ENCODE data around the gene HDGFL3.

DNA sequence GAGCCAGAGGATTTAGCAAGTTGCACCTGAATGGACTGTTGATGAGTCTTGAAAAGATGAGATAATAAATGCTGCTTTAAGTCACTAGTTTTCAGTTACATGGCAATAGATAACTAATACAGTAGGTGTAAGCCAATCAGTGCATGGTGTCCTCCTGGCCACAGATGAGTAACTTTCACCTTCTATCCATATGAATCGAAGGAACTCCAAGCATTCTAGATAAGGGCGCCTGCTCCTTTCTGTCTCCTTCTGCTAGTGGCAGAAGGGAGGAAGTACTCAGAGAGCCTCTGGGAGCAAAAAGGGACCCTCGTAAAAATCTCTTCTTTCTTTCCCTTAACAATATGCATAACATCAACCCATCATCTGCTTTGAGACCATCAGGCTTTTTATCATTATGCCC lies 62.9 kb downstream of the HDGFL3 start:
- TF ChIP-seq, protein P1, sequence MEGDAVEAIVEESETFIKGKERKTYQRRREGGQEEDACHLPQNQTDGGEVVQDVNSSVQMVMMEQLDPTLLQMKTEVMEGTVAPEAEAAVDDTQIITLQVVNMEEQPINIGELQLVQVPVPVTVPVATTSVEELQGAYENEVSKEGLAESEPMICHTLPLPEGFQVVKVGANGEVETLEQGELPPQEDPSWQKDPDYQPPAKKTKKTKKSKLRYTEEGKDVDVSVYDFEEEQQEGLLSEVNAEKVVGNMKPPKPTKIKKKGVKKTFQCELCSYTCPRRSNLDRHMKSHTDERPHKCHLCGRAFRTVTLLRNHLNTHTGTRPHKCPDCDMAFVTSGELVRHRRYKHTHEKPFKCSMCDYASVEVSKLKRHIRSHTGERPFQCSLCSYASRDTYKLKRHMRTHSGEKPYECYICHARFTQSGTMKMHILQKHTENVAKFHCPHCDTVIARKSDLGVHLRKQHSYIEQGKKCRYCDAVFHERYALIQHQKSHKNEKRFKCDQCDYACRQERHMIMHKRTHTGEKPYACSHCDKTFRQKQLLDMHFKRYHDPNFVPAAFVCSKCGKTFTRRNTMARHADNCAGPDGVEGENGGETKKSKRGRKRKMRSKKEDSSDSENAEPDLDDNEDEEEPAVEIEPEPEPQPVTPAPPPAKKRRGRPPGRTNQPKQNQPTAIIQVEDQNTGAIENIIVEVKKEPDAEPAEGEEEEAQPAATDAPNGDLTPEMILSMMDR (IDR thresholded peaks at IDR 0.05) = no peak
- no peak for TF ChIP-seq POLR2AphosphoS5 (IDR thresholded peaks at IDR 0.05)
- no peak for TF ChIP-seq POLR2A (IDR thresholded peaks at IDR 0.05)

All from breast epithelium (tissue), 3 donors.